ENCODE results near the gene TRABD2A.

TRABD2A gene

GRCh38 chr2:84914334-84914733 lies 33.5 kb upstream of the TRABD2A start:
- H3K4me3 ChIP-seq (ENCODE audit: low read depth in 1 of 2, low read length in 2 of 2) = no peak overlapping the region
- H3K36me3 ChIP-seq (ENCODE audit: insufficient read depth, low read length) = 0 out of 2 replicates have a peak, but pooled peaks cover under 1% of the 10 kb centered on the region
- no peaks in the 10 kb centered on the region for H3K9me3 ChIP-seq (ENCODE audit: insufficient read depth, low read length, severe bottlenecking)
- no peaks in the 10 kb centered on the region for H4K20me1 ChIP-seq (ENCODE audit: insufficient read depth, low read length)
- no peak overlapping the region for H3K4me2 ChIP-seq (ENCODE audit: insufficient read depth, low read length)
- ATAC-seq (ENCODE audit: insufficient read depth, low read depth) (no peak), DNase-seq (no peak)
- H3K4me1 ChIP-seq (ENCODE audit: insufficient read depth, low read length) = no peaks in the 10 kb centered on the region
- no peak overlapping the region for H3K27ac ChIP-seq (ENCODE audit: low read length)
- no peak overlapping the region for H2AFZ ChIP-seq (ENCODE audit: low read depth, low read length)
- H3K79me2 ChIP-seq (ENCODE audit: insufficient read depth, low read length) = no peaks in the 10 kb centered on the region
- H3K27me3 ChIP-seq (ENCODE audit: insufficient read depth, low read length, poor library complexity) = no peaks in the 10 kb centered on the region
- no peak for TF ChIP-seq EZH2 (IDR thresholded peaks at IDR 0.05; ENCODE audit: borderline replicate concordance, low read depth, low read length, severe bottlenecking)
- no peak overlapping the region for H3K9ac ChIP-seq (ENCODE audit: low read depth, low read length)

DNA sequence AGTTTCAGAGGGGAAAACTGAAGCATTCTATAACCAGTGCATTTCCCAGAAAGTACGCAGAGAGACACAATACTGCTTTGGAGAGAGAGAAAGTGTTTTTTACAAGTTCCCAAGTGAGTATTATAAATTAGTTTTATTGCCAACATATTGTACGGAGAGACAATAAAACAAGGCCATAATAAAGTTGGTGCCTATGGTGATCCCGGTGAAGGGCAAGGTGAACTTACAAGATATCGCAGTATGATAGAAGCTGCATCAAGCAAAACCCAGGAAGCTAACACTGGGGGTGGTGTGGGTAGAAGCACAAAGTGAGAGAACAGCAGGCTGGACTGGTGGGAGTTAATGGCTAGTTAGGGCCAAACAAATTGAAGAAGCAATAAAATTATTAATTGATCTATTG lies 32.1 kb upstream of the TRABD2A start:
- Histone ChIP-seq H3K36me3 (ENCODE audit: insufficient read depth, low read length) (peaks cover 4% of the 10 kb centered on the region; the same call in 1 of the 2 replicates), H3K27me3 (ENCODE audit: insufficient read depth, low read length, poor library complexity) (no peaks in the 10 kb centered on the region), H3K79me2 (ENCODE audit: insufficient read depth, low read length) (no peaks in the 10 kb centered on the region), H2AFZ (ENCODE audit: low read depth, low read length) (no peak overlapping the region), H3K4me2 (ENCODE audit: insufficient read depth, low read length) (no peak overlapping the region), H3K9ac (ENCODE audit: low read depth, low read length) (no peak overlapping the region), H3K4me3 (ENCODE audit: low read depth in 1 of 2, low read length in 2 of 2) (no peak overlapping the region), H3K4me1 (ENCODE audit: insufficient read depth, low read length) (peaks cover 6% of the 10 kb centered on the region; the same call in 1 of the 2 replicates), H4K20me1 (ENCODE audit: insufficient read depth, low read length) (no peaks in the 10 kb centered on the region), H3K9me3 (ENCODE audit: insufficient read depth, low read length, severe bottlenecking) (no peaks in the 10 kb centered on the region), H3K27ac (ENCODE audit: low read length) (no peak overlapping the region)
- no peak for TF ChIP-seq EZH2 (IDR thresholded peaks at IDR 0.05; ENCODE audit: borderline replicate concordance, low read depth, low read length, severe bottlenecking)
- TF ChIP-seq CTCF (IDR thresholded peaks at IDR 0.05; ENCODE audit: borderline replicate concordance, extremely low read depth, low read length, poor library complexity, severe bottlenecking) = no peak
- no peak for DNase-seq
- ATAC-seq (ENCODE audit: insufficient read depth, low read depth) = no peak

DNA sequence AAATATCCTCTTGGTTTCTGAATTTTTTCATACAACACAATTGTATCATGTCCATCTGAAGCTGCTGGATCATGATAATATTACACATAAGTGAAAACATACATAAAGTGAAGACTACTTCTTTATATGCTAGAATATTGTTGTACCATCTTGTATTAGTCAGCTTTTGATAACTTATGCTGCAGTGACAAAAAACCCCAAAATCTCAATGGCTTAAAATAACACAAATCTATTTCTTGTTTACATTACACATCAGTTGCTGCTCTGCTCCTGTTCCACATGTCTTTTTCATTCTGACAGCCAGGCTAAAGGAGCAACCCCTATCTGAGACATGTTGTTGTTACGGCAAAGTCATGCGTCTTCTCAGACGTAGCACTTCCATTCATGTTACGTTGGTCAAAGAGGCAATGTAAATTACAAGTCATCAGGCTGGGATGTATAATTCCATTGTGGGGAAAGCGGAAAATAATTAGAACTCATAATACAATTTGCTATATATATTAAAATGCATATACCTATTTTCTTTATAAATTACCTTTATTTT lies 30.3 kb upstream of the TRABD2A start:
- Histone ChIP-seq H2AFZ (ENCODE audit: low read depth, low read length) (no peak overlapping the region), H3K9me3 (ENCODE audit: insufficient read depth, low read length, severe bottlenecking) (no peaks in the 10 kb centered on the region), H3K4me3 (ENCODE audit: low read depth in 1 of 2, low read length in 2 of 2) (no peak overlapping the region), H3K36me3 (ENCODE audit: insufficient read depth, low read length) (peaks cover 12% of the 10 kb centered on the region), H3K27me3 (ENCODE audit: insufficient read depth, low read length, poor library complexity) (no peaks in the 10 kb centered on the region), H3K79me2 (ENCODE audit: insufficient read depth, low read length) (peaks cover 11% of the 10 kb centered on the region), H3K4me2 (ENCODE audit: insufficient read depth, low read length) (no peak overlapping the region), H4K20me1 (ENCODE audit: insufficient read depth, low read length) (peaks cover 5% of the 10 kb centered on the region; the same call in 1 of the 2 replicates), H3K9ac (ENCODE audit: low read depth, low read length) (no peak overlapping the region), H3K27ac (ENCODE audit: low read length) (no peak overlapping the region), H3K4me1 (ENCODE audit: insufficient read depth, low read length) (peaks cover 19% of the 10 kb centered on the region)
- no peak for DNase-seq
- no peak for TF ChIP-seq CTCF (IDR thresholded peaks at IDR 0.05; ENCODE audit: borderline replicate concordance, extremely low read depth, low read length, poor library complexity, severe bottlenecking)
- no peak for TF ChIP-seq EZH2 (IDR thresholded peaks at IDR 0.05; ENCODE audit: borderline replicate concordance, low read depth, low read length, severe bottlenecking)
- no peak for ATAC-seq (ENCODE audit: insufficient read depth, low read depth)

DNA sequence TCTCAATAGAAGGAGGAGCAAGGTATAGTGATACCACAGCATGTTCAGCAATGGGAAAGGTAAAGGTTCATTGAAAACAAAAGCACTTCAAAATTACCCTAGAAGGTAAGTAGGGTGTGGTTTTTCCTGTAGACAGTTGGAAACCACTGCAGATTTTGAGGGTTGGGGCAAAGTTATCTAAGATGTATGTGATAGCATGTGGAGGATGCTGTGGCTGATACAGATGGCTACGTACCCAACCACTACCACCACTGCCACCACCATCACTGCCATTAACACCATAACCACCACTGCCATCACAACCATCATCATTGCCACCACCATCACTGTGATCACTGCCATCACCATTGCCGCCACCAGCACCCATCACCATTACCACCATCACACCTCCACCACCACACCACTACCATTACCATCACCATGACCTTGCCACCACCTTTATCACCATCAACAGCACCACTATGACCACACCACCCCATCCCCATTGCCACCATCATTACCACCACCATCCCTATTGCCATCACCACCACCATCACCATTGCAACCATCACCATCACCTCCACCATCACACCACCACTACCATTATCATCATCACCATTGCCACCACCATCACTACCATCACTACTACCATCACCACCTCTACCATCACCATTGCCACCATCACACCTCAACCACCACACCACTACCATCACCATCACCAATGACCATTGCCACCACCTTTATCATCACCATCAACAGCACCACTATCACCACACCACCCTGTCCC lies 28.2 kb upstream of the TRABD2A start:
- Histone ChIP-seq H3K4me2 (ENCODE audit: insufficient read depth, low read length) (no peak overlapping the region), H3K27ac (ENCODE audit: low read length) (no peak overlapping the region), H4K20me1 (ENCODE audit: insufficient read depth, low read length) (peaks cover 7% of the 10 kb centered on the region; the same call in 1 of the 2 replicates), H3K9me3 (ENCODE audit: insufficient read depth, low read length, severe bottlenecking) (no peaks in the 10 kb centered on the region), H3K4me3 (ENCODE audit: low read depth in 1 of 2, low read length in 2 of 2) (no peak overlapping the region), H3K27me3 (ENCODE audit: insufficient read depth, low read length, poor library complexity) (no peaks in the 10 kb centered on the region), H2AFZ (ENCODE audit: low read depth, low read length) (no peak overlapping the region), H3K79me2 (ENCODE audit: insufficient read depth, low read length) (peaks cover 18% of the 10 kb centered on the region), H3K9ac (ENCODE audit: low read depth, low read length) (no peak overlapping the region), H3K36me3 (ENCODE audit: insufficient read depth, low read length) (peaks cover 19% of the 10 kb centered on the region), H3K4me1 (ENCODE audit: insufficient read depth, low read length) (peaks cover 29% of the 10 kb centered on the region)
- ATAC-seq (ENCODE audit: insufficient read depth, low read depth) (no peak), DNase-seq (peak; percentile 20)
- TF ChIP-seq EZH2 (IDR thresholded peaks at IDR 0.05; ENCODE audit: borderline replicate concordance, low read depth, low read length, severe bottlenecking) = no peak
- no peak for TF ChIP-seq CTCF (IDR thresholded peaks at IDR 0.05; ENCODE audit: borderline replicate concordance, extremely low read depth, low read length, poor library complexity, severe bottlenecking)

Measured in DND-41 (cell line).